HL-60 (cell line): ENCODE measurements around the gene SETD4.
A peak's percentile ranks its signal among the peaks of the same experiment; 100 is the strongest.

Experiments used
- DNase-seq, 2 experiments: peaks; one replicate each; pipeline ENCODE4 v3.0.0-alpha.2; 2010 to 2020; ENCODE audit warnings: low read depth in 1 of 2, low spot score in 1 of 2
- H3K27ac ChIP-seq: fragments of 250-450 bp; sonication (Bioruptor Pico); replicated peaks from 2 replicates; pipeline ENCODE4 v1.5.1; 2020; ENCODE audit warnings: mild to moderate bottlenecking, moderate library complexity
- H3K27me3 ChIP-seq: fragments of 250-450 bp; sonication (Bioruptor Pico); 2 replicates; pipeline ENCODE4 v1.5.1; 2021; ENCODE audit warnings: mild to moderate bottlenecking, moderate library complexity; ENCODE audit not compliant: insufficient read depth, poor library complexity, severe bottlenecking
- H3K4me3 ChIP-seq: replicated peaks from 2 replicates; pipeline ENCODE4 v1.5.1; 2011; ENCODE audit warnings: mild to moderate bottlenecking, control low read depth, low read length; ENCODE audit not compliant: insufficient read depth
- CTCF ChIP-seq: IDR thresholded peaks from one replicate; pipeline ENCODE4 v1.5.1; 2011; ENCODE audit warnings: low read length, control low read depth, inconsistent platforms; ENCODE audit not compliant: insufficient read depth
- GABPA ChIP-seq: IDR thresholded peaks from 2 replicates; pipeline ENCODE4 v1.6.1; 2012; ENCODE audit warnings: low read depth
- POLR2AphosphoS5 ChIP-seq: IDR thresholded peaks from 2 replicates; pipeline ENCODE4 v1.6.1; 2012; ENCODE audit warnings: low read depth
- REST ChIP-seq: IDR thresholded peaks from 2 replicates; pipeline ENCODE4 v1.6.1; 2012; ENCODE audit warnings: low read depth; ENCODE audit not compliant: insufficient replicate concordance
- SPI1 ChIP-seq: IDR thresholded peaks from 2 replicates; pipeline ENCODE4 v1.6.1; 2012; ENCODE audit warnings: low read depth, mild to moderate bottlenecking, borderline replicate concordance

The SETD4 gene

GRCh38 chr21:36063375-36064084 lies 3.2 kb upstream of the SETD4 start:
- no peaks in the 10 kb centered on the region for H3K27me3 ChIP-seq
- no peak overlapping the region for H3K27ac ChIP-seq
- no peak overlapping the region for H3K4me3 ChIP-seq
- no peak for DNase-seq
- TF ChIP-seq SPI1, result no peak
- no peak for TF ChIP-seq POLR2AphosphoS5
- no peak for TF ChIP-seq REST
- no peak for TF ChIP-seq CTCF
- no peak for TF ChIP-seq GABPA

- no peak overlapping the region for H3K4me3 ChIP-seq
- H3K27me3 ChIP-seq, result no peaks in the 10 kb centered on the region
- no peak overlapping the region; the same call in 1 of the 2 replicates for H3K27ac ChIP-seq
- DNase-seq, result no peak
- TF ChIP-seq POLR2AphosphoS5 (no peak), GABPA (no peak), REST (no peak), CTCF (no peak), SPI1 (no peak)
These were observed 1.1 kb upstream of the SETD4 start for GRCh38 chr21:36061445-36061844.

GRCh38 chr21:36059823-36060158 lies 535 bp downstream of the SETD4 start:
- Histone ChIP-seq H3K27me3 (no peaks in the 10 kb centered on the region), H3K27ac (peak overlapping the region; percentile 85), H3K4me3 (peak overlapping the region; percentile 99)
- no peak for TF ChIP-seq CTCF
- no peak for TF ChIP-seq SPI1
- TF ChIP-seq POLR2AphosphoS5, result no peak
- no peak for TF ChIP-seq GABPA
- TF ChIP-seq REST, result no peak
- peak in 1 of 2 experiments; percentile 51 for DNase-seq
